ENCODE data around the gene CCR2. TPM values are rescaled to one million over a fixed set of nuclear protein-coding genes. Genes with fewer than 3 reads are reported as not detected.

Gene CCR2
- total and polyA plus RNA-seq, 2 of the 4 experiments (the other 2 are of a cell fraction), result not detected

- 33% methylated on average over 1 of the region's 2 CpGs; no CpG with 5 or more reads in 1 of the 2 experiments for WGBS, 2 experiments (ENCODE audit: extremely low coverage in 2 of 2, insufficient read length in 1 of 2)
- Histone ChIP-seq H2AK9ac (replicated peaks; ENCODE audit: low read depth, low read length, poor library complexity) (no peak overlapping the region), H3K79me1 (ENCODE audit: low read depth in 1 of 2, low read length in 2 of 2) (no peaks in the 10 kb centered on the region), H3K36me3 (ENCODE audit: control insufficient read depth, insufficient read depth, low read length) (no peaks in the 10 kb centered on the region), H4K20me1 (ENCODE audit: insufficient read depth, low read length) (no peaks in the 10 kb centered on the region), H3K4me1 (ENCODE audit: control insufficient read depth, insufficient read depth, low read length) (peaks cover 4% of the 10 kb centered on the region), H3K14ac (replicated peaks; ENCODE audit: low read depth, low read length) (no peak overlapping the region), H2AFZ (replicated peaks; ENCODE audit: low read length, poor library complexity) (no peak overlapping the region), H3K9me1 (ENCODE audit: insufficient read depth, low read length) (no peaks in the 10 kb centered on the region), H2BK5ac (ENCODE audit: low read depth, low read length, poor library complexity, severe bottlenecking) (no peak overlapping the region), H3K18ac (ENCODE audit: low read depth, low read length) (no peak overlapping the region), H3K4ac (ENCODE audit: low read depth, low read length) (no peak overlapping the region), H2AK5ac (ENCODE audit: low read depth, low read length) (no peak overlapping the region), H3K9me3 (ENCODE audit: control insufficient read depth, insufficient read depth, low read length) (peaks cover 2% of the 10 kb centered on the region; the same call in 1 of the 2 replicates), H4K91ac (ENCODE audit: insufficient read depth, low read depth, low read length) (no peak overlapping the region), H3K23ac (ENCODE audit: low read depth, low read length) (no peak overlapping the region; the same call in 1 of the 2 replicates), H2BK120ac (ENCODE audit: low read depth, low read length) (no peak overlapping the region), H3K27ac (ENCODE audit: insufficient read depth, low read length) (no peak overlapping the region), H4K8ac (ENCODE audit: low read depth in 2 of 2, low read length in 2 of 2) (no peak overlapping the region), H2BK15ac (ENCODE audit: low read depth, low read length) (no peak overlapping the region), H2BK20ac (ENCODE audit: low read depth, low read length) (no peak overlapping the region), H3K56ac (ENCODE audit: extremely low read depth, insufficient read depth, low read length) (no peak overlapping the region), H3K27me3 (ENCODE audit: control insufficient read depth, insufficient read depth, low read length) (peaks cover 11% of the 10 kb centered on the region), H3K4me3 (ENCODE audit: insufficient read depth, low read depth, low read length) (no peak overlapping the region), H4K5ac (ENCODE audit: low read depth, low read length) (no peak overlapping the region), H3K9ac (ENCODE audit: low read depth, low read length) (no peak overlapping the region), H3K4me2 (ENCODE audit: low read depth, low read length) (no peak overlapping the region)
- CTCF ChIA-PET, result no interaction called here
- TF ChIP-seq MAFK (IDR thresholded peaks at IDR 0.05; ENCODE audit: low read depth, low read length) (no peak), MAZ (IDR thresholded peaks at IDR 0.05; ENCODE audit: borderline replicate concordance, low read depth, low read length) (no peak), SMC3 (IDR thresholded peaks at IDR 0.05; ENCODE audit: low read depth, low read length) (no peak), RFX5 (IDR thresholded peaks at IDR 0.05; ENCODE audit: low read depth, low read length) (no peak), RCOR1 (IDR thresholded peaks at IDR 0.05; ENCODE audit: insufficient replicate concordance, low read length) (no peak), MXI1 (IDR thresholded peaks at IDR 0.05; ENCODE audit: borderline replicate concordance, low read depth, low read length) (no peak), BHLHE40 (IDR thresholded peaks at IDR 0.05; ENCODE audit: low read depth, low read length) (no peak), NFE2L2 (IDR thresholded peaks at IDR 0.05; ENCODE audit: low read depth, low read length) (no peak)
- intact Hi-C loops (cut with micrococcal nuclease) (no loop called here), dilution Hi-C loops (cut with HindIII; ENCODE audit: low sequenced_read_pairs, unreplicated experiment) (no loop called here), in situ Hi-C loops (cut with MboI; ENCODE audit: low sequenced_read_pairs) (no loop called here)
- BruUV-seq (replicated peaks), result no TSS peak
- POLR2A ChIA-PET (ENCODE audit: unreplicated experiment), result no interaction called here
- no peak for ATAC-seq (ENCODE audit: low read depth)
- no peak for DNase-seq
Measured at GRCh38 chr3:46393011-46393410, 39.1 kb downstream of the CCR2 start.
